ENCODE data around the gene TAF11L13.
"Not testable (repeated sequence)": the region's sequence is repeated elsewhere in the genome, so short reads cannot be mapped to it uniquely, and the experiment has no call there.

Gene TAF11L13

GRCh38 chr5:17619354-17619753, 12.5 kb upstream of the TAF11L13 start:
- Mint-ChIP-seq H3K27me3 (ENCODE audit: low read depth, poor library complexity) (peaks cover 3% of the 10 kb centered on the region), H3K9me3 (no peaks in the 10 kb centered on the region), H3K4me3 (no peak overlapping the region), H3K4me1 (no peaks in the 10 kb centered on the region), H3K27ac (no peak overlapping the region), H3K36me3 (ENCODE audit: low read depth) (no peaks in the 10 kb centered on the region)
- DNase-seq = no peak
- TF ChIP-seq CTCF (IDR thresholded peaks at IDR 0.05) = no peak

DNA sequence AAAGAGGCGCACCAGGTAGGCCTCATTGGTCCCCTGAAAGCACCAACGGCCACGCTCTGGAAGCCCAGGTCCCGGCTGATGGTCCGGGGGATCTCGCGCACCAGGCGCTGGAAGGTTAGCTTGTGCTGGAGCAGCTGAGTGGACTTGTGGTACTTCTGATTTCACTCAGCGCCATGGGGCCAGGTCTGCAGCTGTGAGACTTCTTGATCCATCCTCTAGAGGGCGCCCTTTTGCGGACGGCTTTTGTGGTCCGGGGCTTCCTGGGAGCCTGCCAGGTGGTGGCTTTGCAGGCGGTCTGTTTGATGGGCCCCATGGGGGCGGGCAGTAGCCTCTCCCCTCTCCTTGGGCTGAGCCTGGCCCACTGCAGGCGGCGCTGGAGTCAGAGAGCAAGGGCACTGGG, 11.3 kb upstream of the TAF11L13 start:
- Mint-ChIP-seq H3K4me1 (no peaks in the 10 kb centered on the region), H3K4me3 (no peak overlapping the region), H3K27me3 (ENCODE audit: low read depth, poor library complexity) (no peaks in the 10 kb centered on the region), H3K27ac (no peak overlapping the region), H3K36me3 (ENCODE audit: low read depth) (no peaks in the 10 kb centered on the region), H3K9me3 (no peaks in the 10 kb centered on the region)
- no peak for TF ChIP-seq CTCF (IDR thresholded peaks at IDR 0.05)
- no peak for DNase-seq

- TF ChIP-seq CTCF (IDR thresholded peaks at IDR 0.05) = no peak
- H3K9me3 Mint-ChIP-seq = no peaks in the 10 kb centered on the region
- H3K36me3 Mint-ChIP-seq (ENCODE audit: low read depth) = no peaks in the 10 kb centered on the region
- no peak overlapping the region for H3K27ac Mint-ChIP-seq
- H3K27me3 Mint-ChIP-seq (ENCODE audit: low read depth, poor library complexity) = no peaks in the 10 kb centered on the region
- no peak overlapping the region for H3K4me3 Mint-ChIP-seq
- no peak for DNase-seq
- H3K4me1 Mint-ChIP-seq = no peaks in the 10 kb centered on the region
These were observed 6.2 kb upstream of the TAF11L13 start for GRCh38 chr5:17625686-17626085.

GRCh38 chr5:17634160-17634559, 2.3 kb downstream of the TAF11L13 start, which contains the start of gene TAF11L14:
TAF11L14 (plus strand) TSS chr5:17634460.
- DNase-seq = no peak
- H3K4me3 Mint-ChIP-seq = no peak within 1 kb of the TSS
- no peaks in the 10 kb centered on the region for H3K9me3 Mint-ChIP-seq
- H3K27ac Mint-ChIP-seq = no peak within 1 kb of the TSS
- no peak for TF ChIP-seq CTCF (IDR thresholded peaks at IDR 0.05)
- H3K36me3 Mint-ChIP-seq (ENCODE audit: low read depth) = no peaks in the 10 kb centered on the region
- no peaks in the 10 kb centered on the region for H3K27me3 Mint-ChIP-seq (ENCODE audit: low read depth, poor library complexity)
- no peaks in the 10 kb centered on the region for H3K4me1 Mint-ChIP-seq

- not testable (repeated sequence) for H3K27ac Mint-ChIP-seq; DNase-seq; H3K4me3 Mint-ChIP-seq; H3K27me3 Mint-ChIP-seq (ENCODE audit: low read depth, poor library complexity); H3K36me3 Mint-ChIP-seq (ENCODE audit: low read depth)
- Mint-ChIP-seq H3K4me1 (peaks cover 24% of the 10 kb centered on the region), H3K9me3 (peaks cover 18% of the 10 kb centered on the region)
These were observed 17.3 kb downstream of the TAF11L13 start for GRCh38 chr5:17649232-17649631.

- H3K36me3 Mint-ChIP-seq (ENCODE audit: low read depth); DNase-seq; H3K27me3 Mint-ChIP-seq (ENCODE audit: low read depth, poor library complexity); H3K4me3 Mint-ChIP-seq; H3K27ac Mint-ChIP-seq: not testable (repeated sequence)
- peaks cover 17% of the 10 kb centered on the region for H3K9me3 Mint-ChIP-seq
- H3K4me1 Mint-ChIP-seq = peaks cover 25% of the 10 kb centered on the region
These were observed 23.4 kb downstream of the TAF11L13 start for GRCh38 chr5:17655201-17655759.

GRCh38 chr5:17655921-17656320, 24.0 kb downstream of the TAF11L13 start:
- Mint-ChIP-seq H3K9me3 (peaks cover 21% of the 10 kb centered on the region), H3K36me3 (ENCODE audit: low read depth) (peaks cover 5% of the 10 kb centered on the region), H3K27ac (no peak overlapping the region), H3K27me3 (ENCODE audit: low read depth, poor library complexity) (no peaks in the 10 kb centered on the region), H3K4me1 (peaks cover 19% of the 10 kb centered on the region), H3K4me3 (no peak overlapping the region)
- DNase-seq = no peak
- no peak for TF ChIP-seq CTCF (IDR thresholded peaks at IDR 0.05)
